WTC11 (cell line): Measurements from ENCODE around the gene HOMER2. TPM values are rescaled to one million over a fixed set of nuclear protein-coding genes. Genes with fewer than 3 reads are reported as not detected.

Source experiments
- ATAC-seq: fragments of 200-7000 bp; cut with Tn5 transposase; 2 replicates; pipeline ENCODE4 v1.10.0; 2021; ENCODE audit warnings: mild to moderate bottlenecking, moderate library complexity
- CTCF ChIA-PET: fragments of 300-600 bp; sonication (Branson Sonifier 250); formaldehyde crosslinking; loops from one replicate; lab custom pipeline; 2021; ENCODE audit warnings: antibody characterized with exemption; lab: Charles Lee
- POLR2A ChIA-PET: fragments of 350-600 bp; sonication (Branson Sonifier 250); formaldehyde crosslinking; loops from one replicate; lab custom pipeline; 2021; ENCODE audit warnings: antibody characterized with exemption; lab: Charles Lee
- DNase-seq: peaks from one replicate; pipeline ENCODE4 v3.0.0; 2021; ENCODE audit warnings: low spot score
- H3K27ac Mint-ChIP-seq: 2 replicates; pipeline ENCODE4 v1.8.0; 2021; ENCODE audit warnings: mixed read lengths
- H3K27me3 Mint-ChIP-seq: 2 replicates; pipeline ENCODE4 v1.8.0; 2021; ENCODE audit warnings: low read depth, mild to moderate bottlenecking, moderate library complexity, mixed read lengths
- H3K36me3 Mint-ChIP-seq: 2 replicates; pipeline ENCODE4 v1.8.0; 2021; ENCODE audit warnings: mixed read lengths
- H3K4me1 Mint-ChIP-seq: 2 replicates; pipeline ENCODE4 v1.8.0; 2022; ENCODE audit warnings: mixed read lengths
- H3K4me3 Mint-ChIP-seq: 2 replicates; pipeline ENCODE4 v1.8.0; 2021; ENCODE audit warnings: mild to moderate bottlenecking, moderate library complexity, mixed read lengths
- H3K9me3 Mint-ChIP-seq: 2 replicates; pipeline ENCODE4 v1.8.0; 2021; ENCODE audit warnings: mixed read lengths
- AR ChIP-seq: fragments of 250-450 bp; sonication (Bioruptor Pico); IDR thresholded peaks from 2 replicates; pipeline ENCODE4 v1.9.0; 2021; ENCODE audit warnings: mild to moderate bottlenecking
- ATF6 ChIP-seq: sonication (generic); formaldehyde crosslinking; IDR thresholded peaks from 2 replicates; pipeline ENCODE4 v1.8.1; 2023; ENCODE audit warnings: mild to moderate bottlenecking, missing genetic modification reagents
- E2F5 ChIP-seq: sonication (generic); formaldehyde crosslinking; IDR thresholded peaks from 2 replicates; pipeline ENCODE4 v1.8.1; 2022; ENCODE audit warnings: mild to moderate bottlenecking, moderate library complexity, missing genetic modification reagents
- FOXJ3 ChIP-seq: sonication (generic); formaldehyde crosslinking; IDR thresholded peaks from 2 replicates; pipeline ENCODE4 v1.9.0; 2021; ENCODE audit warnings: missing genetic modification reagents, mild to moderate bottlenecking, borderline replicate concordance
- FOXP1 ChIP-seq: sonication (generic); formaldehyde crosslinking; IDR thresholded peaks from 2 replicates; pipeline ENCODE4 v1.8.0; 2022; ENCODE audit warnings: missing genetic modification reagents, mild to moderate bottlenecking, moderate library complexity, borderline replicate concordance
- FOXP4 ChIP-seq: sonication (generic); formaldehyde crosslinking; IDR thresholded peaks from 2 replicates; pipeline ENCODE4 v1.8.0; 2022; ENCODE audit warnings: mild to moderate bottlenecking, missing genetic modification reagents
- JAZF1 ChIP-seq: fragments of 250-450 bp; sonication (Bioruptor Pico); IDR thresholded peaks from 2 replicates; pipeline ENCODE4 v1.9.0; 2021; ENCODE audit warnings: moderate library complexity, mild to moderate bottlenecking, inconsistent platforms
- JUN ChIP-seq: sonication (generic); formaldehyde crosslinking; IDR thresholded peaks from 2 replicates; pipeline ENCODE4 v1.8.0; 2023; ENCODE audit warnings: mild to moderate bottlenecking, missing genetic modification reagents
- MAX ChIP-seq: sonication (generic); formaldehyde crosslinking; IDR thresholded peaks from 2 replicates; pipeline ENCODE4 v1.8.0; 2022; ENCODE audit warnings: mild to moderate bottlenecking, missing genetic modification reagents
- NFE2L1 ChIP-seq: sonication (generic); formaldehyde crosslinking; IDR thresholded peaks from 2 replicates; pipeline ENCODE4 v1.8.1; 2023; ENCODE audit warnings: missing genetic modification reagents
- NR1H2 ChIP-seq: sonication (generic); formaldehyde crosslinking; IDR thresholded peaks from 2 replicates; pipeline ENCODE4 v1.9.0; 2021; ENCODE audit warnings: mild to moderate bottlenecking, moderate library complexity, missing genetic modification reagents
- PRDM15 ChIP-seq: sonication (generic); formaldehyde crosslinking; IDR thresholded peaks from 2 replicates; pipeline ENCODE4 v1.8.0; 2022; ENCODE audit warnings: missing genetic modification reagents
- RORB ChIP-seq: fragments of 250-450 bp; sonication (Bioruptor Pico); IDR thresholded peaks from 2 replicates; pipeline ENCODE4 v1.9.0; 2021; ENCODE audit warnings: mild to moderate bottlenecking
- SP1 ChIP-seq: sonication (generic); formaldehyde crosslinking; conservative IDR thresholded peaks from 2 replicates; pipeline ENCODE4 v1.8.1; 2022; ENCODE audit warnings: missing genetic modification reagents
- TEAD1 ChIP-seq: sonication (generic); formaldehyde crosslinking; IDR thresholded peaks from 2 replicates; pipeline ENCODE4 v1.8.0; 2022; ENCODE audit warnings: mild to moderate bottlenecking, missing genetic modification reagents
- USF1 ChIP-seq: sonication (generic); formaldehyde crosslinking; IDR thresholded peaks from 2 replicates; pipeline ENCODE4 v1.8.0; 2022; ENCODE audit warnings: mild to moderate bottlenecking, missing genetic modification reagents
- USF2 ChIP-seq: sonication (generic); formaldehyde crosslinking; IDR thresholded peaks from 2 replicates; pipeline ENCODE4 v1.8.1; 2023; ENCODE audit warnings: mild to moderate bottlenecking, missing genetic modification reagents, moderate library complexity
- ZNF317 ChIP-seq: sonication (generic); formaldehyde crosslinking; IDR thresholded peaks from 2 replicates; pipeline ENCODE4 v1.8.1; 2023; ENCODE audit warnings: low read depth, mild to moderate bottlenecking, moderate library complexity, missing genetic modification reagents, borderline replicate concordance
- ZNF425 ChIP-seq: fragments of 250-450 bp; sonication (Bioruptor Pico); conservative IDR thresholded peaks from 2 replicates; pipeline ENCODE4 v1.9.0; 2021; ENCODE audit warnings: mild to moderate bottlenecking
- ZSCAN18 ChIP-seq: fragments of 250-450 bp; sonication (Bioruptor Pico); IDR thresholded peaks from 2 replicates; pipeline ENCODE4 v2.1.2; 2022; ENCODE audit warnings: mild to moderate bottlenecking, moderate library complexity
- total RNA-seq: library from RNA; stranded (reverse); gene quantifications from 3 replicates; pipeline ENCODE4 v1.2.3, GENCODE V29; 2021

The HOMER2 gene
- total RNA-seq, 1 experiment from 2014 or later = 17.4 TPM

- no peak for DNase-seq
- Mint-ChIP-seq H3K27me3 (peaks cover 8% of the 10 kb centered on the region; the same call in 1 of the 2 replicates), H3K9me3 (no peaks in the 10 kb centered on the region), H3K4me1 (no peaks in the 10 kb centered on the region), H3K4me3 (no peak overlapping the region), H3K36me3 (no peaks in the 10 kb centered on the region), H3K27ac (no peak overlapping the region)
- TF ChIP-seq AR = no peak
- no peak for TF ChIP-seq MAX (CRISPR knock-in tag)
- no peak for TF ChIP-seq USF2 (CRISPR knock-in tag)
- TF ChIP-seq NFE2L1 (CRISPR knock-in tag) = no peak
- no peak for TF ChIP-seq FOXP1 (CRISPR knock-in tag)
- no peak for TF ChIP-seq JUN (CRISPR knock-in tag)
- TF ChIP-seq TEAD1 = no peak
- no peak for TF ChIP-seq PRDM15 (CRISPR knock-in tag)
- no peak for TF ChIP-seq ZSCAN18 (CRISPR knock-in tag)
- no peak for TF ChIP-seq FOXJ3 (CRISPR knock-in tag)
- no peak for TF ChIP-seq ATF6 (CRISPR knock-in tag)
- TF ChIP-seq E2F5 = no peak
- TF ChIP-seq ZNF425 (CRISPR knock-in tag) = no peak
- TF ChIP-seq SP1 (CRISPR knock-in tag) = no peak
- no peak for TF ChIP-seq RORB
- TF ChIP-seq ZNF317 = no peak
- no peak for TF ChIP-seq USF1 (CRISPR knock-in tag)
- no peak for TF ChIP-seq FOXP4 (CRISPR knock-in tag)
- TF ChIP-seq NR1H2 (CRISPR knock-in tag) = no peak
- no peak for TF ChIP-seq JAZF1 (CRISPR knock-in tag)
- no peak for ATAC-seq
- CTCF ChIA-PET = no interaction called here
- POLR2A ChIA-PET = interaction anchor here (0.6 kb wide), 1 partner anchor 887 kb away, joined by 3 read pairs; no protein-coding TSS in a partner anchor
Observed at GRCh38 chr15:82969353-82969752, 16.8 kb upstream of the HOMER2 start.
